ENCODE measurements around the gene UBR4. TPM values are rescaled to one million over a fixed set of nuclear protein-coding genes. Genes with fewer than 3 reads are reported as not detected.

The UBR4 gene
- total and polyA plus RNA-seq, 10 of the 15 experiments (the other 5 are each of a cell fraction or from before 2014, with no cell fraction given), result 34.2 to 124 (median 56.2) TPM

- TF ChIP-seq STAT1 (conservative IDR thresholded peaks at IDR 0.05), result no peak
- TF ChIP-seq PKNOX1 (IDR thresholded peaks at IDR 0.05), result no peak
- TF ChIP-seq MEF2B (IDR thresholded peaks at IDR 0.05; ENCODE audit: partially characterized antibody, poor library complexity, severe bottlenecking), result no peak
- no peak for TF ChIP-seq SUPT20H (IDR thresholded peaks at IDR 0.05; ENCODE audit: borderline replicate concordance, control insufficient read depth, low read depth, low read length)
- no peak for TF ChIP-seq CBFB (IDR thresholded peaks at IDR 0.05; ENCODE audit: low read depth)
- TF ChIP-seq NFXL1 (IDR thresholded peaks at IDR 0.05; ENCODE audit: borderline replicate concordance), result no peak
- TF ChIP-seq NFYB (IDR thresholded peaks at IDR 0.05; ENCODE audit: insufficient read depth, low read depth, low read length), result no peak
- TF ChIP-seq IRF5 (IDR thresholded peaks at IDR 0.05; ENCODE audit: borderline replicate concordance), result no peak
- TF ChIP-seq CEBPB (IDR thresholded peaks at IDR 0.05; ENCODE audit: borderline replicate concordance in 1 of 2, low read depth in 2 of 2, low read length in 2 of 2), result no peak
- TF ChIP-seq WRNIP1 (IDR thresholded peaks at IDR 0.05; ENCODE audit: borderline replicate concordance, low read depth, low read length), result no peak
- TF ChIP-seq BHLHE40 (IDR thresholded peaks at IDR 0.05; ENCODE audit: borderline replicate concordance in 1 of 2, low read depth in 2 of 2, low read length in 1 of 2), result no peak
- no peak for TF ChIP-seq TCF3 (IDR thresholded peaks at IDR 0.05; ENCODE audit: borderline replicate concordance, insufficient read depth, low read depth, low read length)
- no peak for TF ChIP-seq CBX5 (IDR thresholded peaks at IDR 0.05; ENCODE audit: low read depth)
- TF ChIP-seq FOXM1 (IDR thresholded peaks at IDR 0.05; ENCODE audit: low read depth, low read length), result no peak
- TF ChIP-seq EED (IDR thresholded peaks at IDR 0.05; ENCODE audit: low read depth), result no peak
- no peak for TF ChIP-seq SIX5 (IDR thresholded peaks at IDR 0.05; ENCODE audit: low read depth, low read length, severe bottlenecking)
- ATAC-seq, result no peak
- ChIA-PET POLR2A (interaction anchor here (0.6 kb wide), 1 partner anchor 160 kb away, joined by 3 read pairs; no protein-coding TSS in a partner anchor), CTCF (interaction anchor here (0.5 to 0.7 kb wide), 2 partner anchors 158 to 194 kb away, joined by 3 read pairs; no protein-coding TSS in a partner anchor), RAD21 (ENCODE audit: unreplicated experiment) (no interaction called here), SMC1A (ENCODE audit: uncharacterized antibody, unreplicated experiment) (interaction anchor here (1.2 kb wide), 2 partner anchors 9 to 159 kb away, joined by 3 read pairs; no protein-coding TSS in a partner anchor)
- H3K4me1 ChIP-seq (ENCODE audit: control insufficient read depth, insufficient read depth, low read length), result no peaks in the 10 kb centered on the region
- no TSS peak for BruUV-seq (replicated peaks)
- H3K79me2 ChIP-seq (ENCODE audit: control insufficient read depth, insufficient read depth, low read length), result no peaks in the 10 kb centered on the region
- no peak for DNase-seq (ENCODE audit: low read depth, low spot score)
- H3K9ac ChIP-seq (ENCODE audit: control insufficient read depth, insufficient read depth, low read length), result no peak overlapping the region
- no peak overlapping the region for H3K4me2 ChIP-seq (ENCODE audit: control insufficient read depth, insufficient read depth)
- H3K9me3 ChIP-seq (replicated peaks; ENCODE audit: control insufficient read depth, insufficient read depth, low read length), result no peaks in the 10 kb centered on the region
- H3K36me3 ChIP-seq (ENCODE audit: control insufficient read depth in 2 of 2, insufficient read depth in 2 of 2, low read length in 1 of 2), result peaks cover 10 to 20% of the 10 kb centered on the region in 2 experiments; a peak in 3 of 4 replicates
- intact Hi-C loops (cut with micrococcal nuclease; ENCODE audit: unreplicated experiment), result no loop called here
- 70% methylated on average over 15 of the region's 15 CpGs for WGBS (ENCODE audit: insufficient coverage, insufficient replicate concordance, low lambda C conversion rate, missing lambda C conversion rate)
- H3K27ac ChIP-seq (ENCODE audit: control insufficient read depth, insufficient read depth), result no peak overlapping the region
- in situ Hi-C loops (cut with MboI), result no loop called here
- no peak overlapping the region for H3K4me3 ChIP-seq
- no peak for FAIRE-seq
- H4K20me1 ChIP-seq (ENCODE audit: control insufficient read depth, insufficient read depth), result no peaks in the 10 kb centered on the region; the same call in 1 of the 2 replicates
- no peaks in the 10 kb centered on the region for H3K27me3 ChIP-seq (replicated peaks in 1 of 2; ENCODE audit: control insufficient read depth in 2 of 2, insufficient read depth in 2 of 2, low read length in 1 of 2)
- H2AFZ ChIP-seq (ENCODE audit: control insufficient read depth, low read depth, low read length), result no peak overlapping the region
These were observed 138.3 kb downstream of the UBR4 start for GRCh38 chr1:19071674-19072281.

All from GM12878 (cell line).